Left lung (tissue), 10 donors: ENCODE results near the gene BHLHE41. TPM values are rescaled to one million over a fixed set of nuclear protein-coding genes. Genes with fewer than 3 reads are reported as not detected.

Experiments
- ATAC-seq: fragments of 200-7000 bp; cut with Tn5 transposase; one replicate; pipeline ENCODE4 v1.9.1; 2020; ENCODE audit warnings: moderate library complexity
- DNase-seq, 4 donors: peaks; one replicate each; pipeline ENCODE4 v3.0.0-alpha.2; 2013 to 2020
- H3K27ac ChIP-seq, 2 donors: fragments of 200-600 bp; sonication (generic) in 1 of 2; one replicate each; pipeline versions ENCODE4 v1.5.0 to v1.8.0; 2020 to 2021
- H3K27me3 ChIP-seq, 2 donors: fragments of 200-600 bp; sonication (generic) in 1 of 2; one replicate each; pipeline versions ENCODE4 v1.5.0 to v1.8.0; 2020 to 2021
- H3K36me3 ChIP-seq, 2 donors: fragments of 200-600 bp; sonication (generic) in 1 of 2; one replicate each; pipeline versions ENCODE4 v1.5.0 to v1.8.0; 2020 to 2021
- H3K4me1 ChIP-seq, 2 donors: fragments of 200-600 bp; one replicate each; pipeline ENCODE4 v1.8.0; 2021
- H3K4me3 ChIP-seq, 2 donors: fragments of 200-600 bp; sonication (generic) in 1 of 2; one replicate each; pipeline versions ENCODE4 v1.5.0 to v1.8.0; 2020 to 2021; ENCODE audit warnings: mild to moderate bottlenecking in 1 of 2
- H3K9me3 ChIP-seq, 2 donors: fragments of 200-600 bp; sonication (generic) in 1 of 2; one replicate each; pipeline versions ENCODE4 v1.5.0 to v1.8.0; 2020 to 2021
- intact Hi-C, 2 donors: fragments of 100-400 bp; cut with DNase I; formaldehyde crosslinking; loops; one replicate each; pipeline versions ENCODE4 v1.11.2 to v1.14.2; 2022
- polyA plus RNA-seq, 6 donors: library from polyadenylated mRNA; unstranded; fragments of 120-200 nt; gene quantifications; one replicate each; pipeline ENCODE4 v1.2.1, GENCODE V29; 2013; ENCODE audit not compliant: insufficient read length in 6 of 6
- total RNA-seq, 2 donors: library from RNA; stranded (reverse); fragmentation: NEBNext Ultra II Directional; extraction: Animal tissue kit (Norgen Biotek cat#: 25700); gene quantifications; one replicate each; pipeline ENCODE4 v1.2.1, GENCODE V29; 2021
- TF ChIP-seq, protein P1 (sequence below), 2 donors: fragments of 200-600 bp; sonication (generic) in 1 of 2; IDR thresholded peaks; one replicate each; pipeline versions ENCODE4 v1.5.0 to v1.8.0; 2021; ENCODE audit warnings: antibody characterized with exemption in 2 of 2
- donor health status: DM: no; HTN: yes; CAD: no.
- donor health status: DM: no; HTN: no; CAD: no.

BHLHE41 gene
- total and polyA plus RNA-seq, 8 donors, result 0.52 to 25.8 (median 0.97) TPM

DNA sequence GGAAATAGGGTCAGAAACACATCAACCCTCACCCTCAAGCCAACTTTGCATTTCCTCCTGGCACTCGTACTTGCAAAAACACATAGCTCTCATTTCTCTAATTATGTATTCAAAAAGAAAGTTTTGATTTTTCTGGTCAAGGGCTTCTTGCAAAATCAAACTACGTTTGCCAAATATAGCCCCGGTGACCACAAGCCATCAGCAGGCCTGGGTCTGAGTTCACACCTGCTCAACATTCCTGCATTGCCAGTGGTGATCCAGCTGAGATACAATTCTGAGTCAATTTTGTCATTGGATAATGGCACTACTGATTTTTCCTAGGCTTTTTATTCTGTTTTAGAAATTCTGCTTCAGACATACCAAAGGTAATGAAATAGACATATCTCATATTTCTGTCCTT lies 10.7 kb upstream of the BHLHE41 start:
- intact Hi-C loops, result no loop called here
- Histone ChIP-seq H3K9me3 (no peaks in the 10 kb centered on the region), H3K27ac (peak overlapping the region in 1 of 2 donors; percentile 48), H3K4me3 (no peak overlapping the region), H3K4me1 (peaks cover 0 to 2% of the 10 kb centered on the region in 2 donors), H3K36me3 (no peaks in the 10 kb centered on the region), H3K27me3 (peaks cover 0 to 10% of the 10 kb centered on the region in 2 donors)
- TF ChIP-seq, protein P1, sequence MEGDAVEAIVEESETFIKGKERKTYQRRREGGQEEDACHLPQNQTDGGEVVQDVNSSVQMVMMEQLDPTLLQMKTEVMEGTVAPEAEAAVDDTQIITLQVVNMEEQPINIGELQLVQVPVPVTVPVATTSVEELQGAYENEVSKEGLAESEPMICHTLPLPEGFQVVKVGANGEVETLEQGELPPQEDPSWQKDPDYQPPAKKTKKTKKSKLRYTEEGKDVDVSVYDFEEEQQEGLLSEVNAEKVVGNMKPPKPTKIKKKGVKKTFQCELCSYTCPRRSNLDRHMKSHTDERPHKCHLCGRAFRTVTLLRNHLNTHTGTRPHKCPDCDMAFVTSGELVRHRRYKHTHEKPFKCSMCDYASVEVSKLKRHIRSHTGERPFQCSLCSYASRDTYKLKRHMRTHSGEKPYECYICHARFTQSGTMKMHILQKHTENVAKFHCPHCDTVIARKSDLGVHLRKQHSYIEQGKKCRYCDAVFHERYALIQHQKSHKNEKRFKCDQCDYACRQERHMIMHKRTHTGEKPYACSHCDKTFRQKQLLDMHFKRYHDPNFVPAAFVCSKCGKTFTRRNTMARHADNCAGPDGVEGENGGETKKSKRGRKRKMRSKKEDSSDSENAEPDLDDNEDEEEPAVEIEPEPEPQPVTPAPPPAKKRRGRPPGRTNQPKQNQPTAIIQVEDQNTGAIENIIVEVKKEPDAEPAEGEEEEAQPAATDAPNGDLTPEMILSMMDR (IDR thresholded peaks at IDR 0.05), result no peak
- no peak for DNase-seq
- ATAC-seq, result peak; percentile 15

DNA sequence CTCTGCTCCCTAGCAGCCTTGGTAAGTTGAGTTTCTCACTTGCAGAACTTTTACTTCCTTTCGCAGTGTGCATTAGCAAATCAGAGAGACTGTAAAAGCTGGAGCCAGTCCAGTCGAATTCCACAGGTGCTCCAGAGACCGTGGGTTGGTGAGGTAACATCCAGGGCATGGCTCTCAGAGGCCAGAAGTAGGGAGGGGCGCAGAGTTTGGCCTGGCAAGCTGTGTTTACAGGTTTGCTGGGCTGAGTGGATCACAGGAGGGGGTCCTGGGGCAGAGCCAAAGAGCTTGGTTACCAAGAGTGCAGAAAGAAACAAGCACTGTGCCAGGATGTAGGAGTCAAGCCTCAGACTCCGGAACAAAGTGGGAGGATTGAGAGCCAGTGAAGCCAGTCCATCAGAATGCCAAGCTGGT lies 10.2 kb upstream of the BHLHE41 start:
- Histone ChIP-seq H3K27me3 (peaks cover 0 to 16% of the 10 kb centered on the region in 2 donors), H3K27ac (peak overlapping the region in 1 of 2 donors; percentile 48), H3K4me1 (peaks cover 0 to 2% of the 10 kb centered on the region in 2 donors), H3K36me3 (no peaks in the 10 kb centered on the region), H3K9me3 (no peaks in the 10 kb centered on the region), H3K4me3 (no peak overlapping the region)
- peak; percentile 97 for ATAC-seq
- intact Hi-C loops, result no loop called here
- TF ChIP-seq, protein P1 (IDR thresholded peaks at IDR 0.05), result no peak
- peak; percentile 32 to 89 (median 86) for DNase-seq

DNA sequence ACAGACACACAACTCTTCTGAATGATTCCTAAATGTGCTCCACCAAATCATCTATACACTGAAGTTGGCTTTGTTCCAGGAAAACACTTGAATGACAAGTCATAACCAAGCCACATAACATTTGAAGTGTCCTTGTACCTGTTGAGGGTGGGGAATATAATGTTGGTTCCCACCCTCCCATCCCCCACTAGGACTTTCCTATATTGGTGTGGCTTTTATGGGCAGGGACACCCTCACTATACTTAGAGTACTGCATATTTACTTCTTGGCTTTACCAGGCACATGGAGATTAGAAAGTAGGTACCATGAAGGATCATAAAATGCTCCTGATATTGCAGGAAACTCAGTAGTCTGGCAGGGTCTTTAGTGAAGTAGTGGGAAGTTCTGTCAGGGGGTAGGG lies 9.7 kb upstream of the BHLHE41 start:
- Histone ChIP-seq H3K4me1 (peaks cover 0 to 2% of the 10 kb centered on the region in 2 donors), H3K27ac (no peak overlapping the region), H3K4me3 (no peak overlapping the region), H3K9me3 (no peaks in the 10 kb centered on the region), H3K36me3 (no peaks in the 10 kb centered on the region), H3K27me3 (peaks cover 0 to 20% of the 10 kb centered on the region in 2 donors)
- ATAC-seq, result no peak
- TF ChIP-seq, protein P1 (IDR thresholded peaks at IDR 0.05), result no peak
- no peak for DNase-seq
- intact Hi-C loops, result no loop called here

DNA sequence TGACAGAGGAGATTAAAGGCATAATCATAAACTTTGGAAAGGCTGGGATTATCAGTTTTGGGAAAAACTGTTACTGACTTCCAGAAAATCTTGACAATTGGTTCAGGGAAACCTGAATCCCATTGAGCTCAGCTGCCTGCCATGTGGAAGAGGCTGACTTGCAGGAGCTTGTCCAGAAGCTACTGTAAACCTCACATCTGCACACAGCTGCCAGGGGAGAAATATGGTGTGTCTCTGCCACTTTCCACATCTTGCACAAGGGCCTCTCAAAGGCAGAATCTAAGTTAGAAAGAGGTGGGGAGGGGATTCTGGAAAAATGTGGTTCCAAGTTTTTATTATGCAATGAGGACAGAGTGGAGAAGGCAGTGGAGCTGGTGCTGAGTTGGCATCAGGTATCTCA lies 8.7 kb upstream of the BHLHE41 start:
- DNase-seq (no peak), ATAC-seq (no peak)
- peaks cover 4 to 31% of the 10 kb centered on the region in 2 donors for H3K27me3 ChIP-seq
- no peaks in the 10 kb centered on the region for H3K9me3 ChIP-seq
- no peak overlapping the region for H3K27ac ChIP-seq
- H3K4me1 ChIP-seq, result peaks cover 0 to 2% of the 10 kb centered on the region in 2 donors
- intact Hi-C loops, result no loop called here
- TF ChIP-seq, protein P1 (IDR thresholded peaks at IDR 0.05), result no peak
- H3K4me3 ChIP-seq, result no peak overlapping the region
- no peaks in the 10 kb centered on the region for H3K36me3 ChIP-seq

DNA sequence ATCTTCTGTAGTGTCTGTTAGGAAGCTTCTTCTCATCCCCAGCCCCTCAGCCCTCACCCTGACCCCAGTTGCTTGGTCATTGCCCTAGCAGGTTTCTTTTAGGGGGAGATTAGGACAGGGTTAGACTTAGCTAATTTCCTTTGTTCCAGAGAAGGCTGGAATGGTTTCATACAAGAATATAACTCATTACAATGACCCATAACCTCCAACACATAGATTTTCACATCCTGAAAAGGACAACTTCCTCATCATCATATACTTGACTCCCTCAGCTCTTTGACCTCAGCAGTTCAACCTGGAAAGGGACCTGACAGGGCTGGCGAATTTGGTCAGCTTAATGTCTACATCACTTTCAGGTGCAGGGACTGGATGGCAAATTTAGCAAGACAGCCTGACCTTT lies 8.0 kb upstream of the BHLHE41 start:
- intact Hi-C loops, result no loop called here
- H3K27ac ChIP-seq, result no peak overlapping the region
- no peak for ATAC-seq
- H3K4me1 ChIP-seq, result peaks cover 0 to 2% of the 10 kb centered on the region in 2 donors
- TF ChIP-seq, protein P1 (IDR thresholded peaks at IDR 0.05), result no peak
- H3K4me3 ChIP-seq, result no peak overlapping the region
- peaks cover 9 to 37% of the 10 kb centered on the region in 2 donors for H3K27me3 ChIP-seq
- no peak for DNase-seq
- no peaks in the 10 kb centered on the region for H3K36me3 ChIP-seq
- H3K9me3 ChIP-seq, result no peaks in the 10 kb centered on the region
